ENCODE measurements around the gene MRPL22. TPM values are rescaled to one million over a fixed set of nuclear protein-coding genes. Genes with fewer than 3 reads are reported as not detected.

MRPL22 gene
- total RNA-seq, 1 experiment from 2014 or later, result 77.2 TPM

DNA sequence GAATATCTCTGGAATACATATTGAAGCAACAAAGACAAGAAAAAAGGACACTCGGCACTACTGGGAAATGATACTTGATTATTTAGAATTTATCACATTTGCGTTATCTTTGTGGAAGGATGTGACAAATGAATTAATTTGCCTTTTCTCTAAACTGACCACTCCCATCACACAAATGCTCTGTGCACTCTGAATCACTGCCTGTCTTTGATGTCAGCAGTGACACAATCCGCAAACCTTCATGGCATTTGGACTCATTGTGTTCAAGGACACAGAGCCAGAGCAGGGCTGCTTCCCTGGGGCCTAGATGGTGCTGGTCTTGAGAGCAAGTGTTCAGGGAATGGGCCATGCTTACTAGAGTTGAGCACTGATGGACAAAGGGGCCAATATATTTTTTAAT lies 67.8 kb downstream of the MRPL22 start:
- H2BK120ac ChIP-seq (ENCODE audit: low read depth, low read length, poor library complexity, severe bottlenecking), result no peak overlapping the region
- peaks cover 3 to 10% of the 10 kb centered on the region in 2 experiments for H3K4me1 Mint-ChIP-seq
- no peak for TF ChIP-seq CTCF (conservative IDR thresholded peaks at IDR 0.05)
- no peak overlapping the region for H2BK15ac ChIP-seq (ENCODE audit: low read depth, low read length)
- no peak overlapping the region for H2AFZ ChIP-seq (ENCODE audit: low read length)
- H2BK12ac ChIP-seq (ENCODE audit: insufficient read length, low read depth, low read length), result no peak overlapping the region
- no peak overlapping the region for H3K4me2 ChIP-seq (ENCODE audit: insufficient read depth, insufficient read length, low read length)
- no peak overlapping the region for H3K56ac ChIP-seq (ENCODE audit: insufficient read length, low read depth, low read length)
- H3K79me1 ChIP-seq (ENCODE audit: insufficient read depth, low read depth, low read length, poor library complexity, severe bottlenecking), result no peaks in the 10 kb centered on the region
- H3K4me1 ChIP-seq (ENCODE audit: insufficient read depth, low read length), result no peaks in the 10 kb centered on the region
- H4K5ac ChIP-seq (ENCODE audit: insufficient read length, low read depth, low read length), result no peak overlapping the region
- H4K20me1 ChIP-seq (ENCODE audit: control insufficient read depth, insufficient read depth, insufficient read length), result no peaks in the 10 kb centered on the region
- no peak overlapping the region for H2BK5ac ChIP-seq (ENCODE audit: insufficient read length, low read length)
- H3K9me3 Mint-ChIP-seq, result peaks cover 2% of the 10 kb centered on the region in 2 experiments; a peak in 2 of 5 replicates
- H3K36me3 Mint-ChIP-seq (ENCODE audit: insufficient read depth in 1 of 3, low read depth in 3 of 3), result no peaks in the 10 kb centered on the region
- H3K27me3 ChIP-seq (ENCODE audit: insufficient read depth, low read length), result no peaks in the 10 kb centered on the region
- no peaks in the 10 kb centered on the region for H3K79me2 ChIP-seq (ENCODE audit: insufficient read depth, low read length)
- H3K14ac ChIP-seq (ENCODE audit: insufficient read depth, low read length), result no peak overlapping the region
- WGBS (ENCODE audit: extremely low coverage, insufficient read length, low lambda C conversion rate), result no CpG with 5 or more reads among the region's 3 CpGs
- no peak overlapping the region for H2BK20ac ChIP-seq (ENCODE audit: low read depth, low read length, poor library complexity, severe bottlenecking)
- no peak overlapping the region for H3K18ac ChIP-seq (ENCODE audit: insufficient read length, low read depth, low read length)
- no peak overlapping the region for H3K23ac ChIP-seq (ENCODE audit: insufficient read length, low read depth, low read length)
- H3K27ac ChIP-seq (ENCODE audit: insufficient read length, low read depth, low read length), result no peak overlapping the region
- H2AK5ac ChIP-seq (ENCODE audit: insufficient read length, low read length), result no peak overlapping the region
- no peak overlapping the region for H3T11ph ChIP-seq (ENCODE audit: low read length)
- no peak for DNase-seq
- no peaks in the 10 kb centered on the region for H3K9me3 ChIP-seq (ENCODE audit: control insufficient read depth, low read depth, low read length)
- H3K27me3 Mint-ChIP-seq (ENCODE audit: low read depth), result peaks cover 2% of the 10 kb centered on the region; the same call in 1 of the 2 replicates
- no peak overlapping the region for H3K4ac ChIP-seq (ENCODE audit: low read depth, low read length)
- no peak overlapping the region for H3K9ac ChIP-seq (ENCODE audit: extremely low read depth, insufficient read length, low read length)
- H3K23me2 ChIP-seq (ENCODE audit: insufficient read length, low read depth, low read length, poor library complexity, severe bottlenecking), result no peaks in the 10 kb centered on the region
- no peak overlapping the region for H4K91ac ChIP-seq (ENCODE audit: insufficient read length, low read depth, low read length)
- H4K8ac ChIP-seq (replicated peaks; ENCODE audit: insufficient read length, low read depth, low read length), result no peak overlapping the region
- no peak overlapping the region for H3K27ac Mint-ChIP-seq
- H3K4me3 Mint-ChIP-seq, result no peak overlapping the region
